Gastrocnemius medialis (tissue), 4 donors: ENCODE data around the gene ASB1.

Experiments used
- POLR2A ChIP-seq, 2 donors: fragments of 450-650 bp; IDR thresholded peaks; one replicate each; pipeline ENCODE4 v1.6.1; 2017; ENCODE audit warnings: antibody characterized with exemption in 2 of 2, mild to moderate bottlenecking in 2 of 2, moderate library complexity in 2 of 2
- TF ChIP-seq, protein P1 (sequence below), 5 experiments: fragments of 450-650 bp in 3 of 5; fragments of 200-600 bp in 2 of 5; sonication (generic) in 2 of 5; IDR thresholded peaks in 4 of 5; conservative IDR thresholded peaks in 1 of 5; 1 replicate in 4 of 5; 2 replicates in 1 of 5; pipeline ENCODE4 v1.5.1; 2016 to 2019; ENCODE audit warnings: antibody characterized with exemption in 5 of 5, mild to moderate bottlenecking in 3 of 5, moderate library complexity in 3 of 5

DNA sequence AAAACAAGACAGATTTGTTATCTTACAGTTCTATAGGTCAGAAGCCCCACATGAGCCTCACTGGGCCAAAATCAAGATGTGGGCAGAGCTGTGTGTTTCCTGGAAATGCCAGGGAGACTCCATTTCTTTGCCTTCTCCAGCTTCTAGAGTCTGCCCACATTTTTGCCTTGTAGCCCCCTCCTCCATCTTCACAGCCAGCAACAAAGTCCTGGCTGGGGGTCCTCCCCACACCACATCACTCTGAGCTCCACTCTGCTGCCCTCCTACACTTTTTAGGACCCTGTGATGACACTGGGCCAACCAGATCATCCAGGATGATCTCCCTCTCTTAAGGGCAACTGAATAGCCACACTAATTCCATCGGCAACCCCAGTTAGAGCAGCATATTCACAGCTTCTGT is 34.3 kb downstream of the ASB1 start:
- TF ChIP-seq POLR2A (IDR thresholded peaks at IDR 0.05) = no peak
- TF ChIP-seq, protein P1, sequence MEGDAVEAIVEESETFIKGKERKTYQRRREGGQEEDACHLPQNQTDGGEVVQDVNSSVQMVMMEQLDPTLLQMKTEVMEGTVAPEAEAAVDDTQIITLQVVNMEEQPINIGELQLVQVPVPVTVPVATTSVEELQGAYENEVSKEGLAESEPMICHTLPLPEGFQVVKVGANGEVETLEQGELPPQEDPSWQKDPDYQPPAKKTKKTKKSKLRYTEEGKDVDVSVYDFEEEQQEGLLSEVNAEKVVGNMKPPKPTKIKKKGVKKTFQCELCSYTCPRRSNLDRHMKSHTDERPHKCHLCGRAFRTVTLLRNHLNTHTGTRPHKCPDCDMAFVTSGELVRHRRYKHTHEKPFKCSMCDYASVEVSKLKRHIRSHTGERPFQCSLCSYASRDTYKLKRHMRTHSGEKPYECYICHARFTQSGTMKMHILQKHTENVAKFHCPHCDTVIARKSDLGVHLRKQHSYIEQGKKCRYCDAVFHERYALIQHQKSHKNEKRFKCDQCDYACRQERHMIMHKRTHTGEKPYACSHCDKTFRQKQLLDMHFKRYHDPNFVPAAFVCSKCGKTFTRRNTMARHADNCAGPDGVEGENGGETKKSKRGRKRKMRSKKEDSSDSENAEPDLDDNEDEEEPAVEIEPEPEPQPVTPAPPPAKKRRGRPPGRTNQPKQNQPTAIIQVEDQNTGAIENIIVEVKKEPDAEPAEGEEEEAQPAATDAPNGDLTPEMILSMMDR (IDR thresholded peaks at IDR 0.05 in 4 of 5, conservative IDR thresholded peaks at IDR 0.05 in 1 of 5) = no peak
